HUDEP-2 (cell line): ENCODE measurements around the gene SRM.
"Not testable (repeated sequence)": the region's sequence is repeated elsewhere in the genome, so short reads cannot be mapped to it uniquely, and the experiment has no call there.

ENCODE experiments used
- DNase-seq, 76 experiments: peaks; one replicate each; lab custom pipeline; 2025; ENCODE audit not compliant: unreplicated experiment in 76 of 76; lab: John Stamatoyannopoulos, UW

The SRM gene

DNA sequence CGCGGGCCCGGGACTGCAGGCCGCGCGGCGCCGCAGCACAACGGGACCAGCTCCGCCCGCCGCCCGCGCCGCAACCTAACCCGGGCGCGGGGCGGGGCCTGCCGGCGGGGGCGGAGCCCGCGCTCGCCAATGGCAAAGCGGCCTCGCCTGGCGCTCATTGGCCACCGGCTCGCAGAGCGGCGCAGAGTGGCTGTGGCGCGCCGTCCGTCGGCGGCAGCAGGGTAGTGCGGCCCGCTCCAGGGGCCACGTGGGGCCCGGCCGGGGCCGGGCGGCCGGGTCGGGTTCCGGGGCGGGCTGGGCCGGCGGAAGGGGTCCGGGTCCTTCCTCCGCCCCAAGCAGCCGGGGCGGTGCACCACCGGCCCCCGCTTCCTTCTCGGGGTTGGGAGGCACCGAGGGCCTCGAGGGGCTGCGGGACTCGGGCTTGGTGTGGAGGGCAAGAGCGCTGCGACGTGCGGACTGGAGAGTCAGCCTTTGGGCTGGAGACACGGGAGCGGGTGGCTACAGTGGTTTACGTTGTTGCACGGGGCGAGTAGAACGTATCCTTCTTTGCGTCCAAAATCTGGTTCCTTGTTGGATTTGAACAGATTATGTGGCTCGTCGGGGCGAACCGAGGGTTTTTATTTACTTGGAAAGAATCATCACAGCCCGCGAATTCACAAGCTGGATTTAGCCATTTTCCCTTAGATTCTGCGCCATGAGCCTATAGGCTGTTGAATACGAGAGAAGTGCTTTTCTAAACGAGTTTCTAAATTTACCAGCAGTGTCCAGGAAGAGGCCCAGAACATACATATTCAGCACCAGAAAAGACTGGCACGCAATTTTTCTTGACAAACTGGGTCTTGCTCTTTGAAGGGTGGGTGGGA, at the start of gene SRM:
SRM (minus strand) TSS at position 51 of the 863 bp plus-strand sequence. CDS start 75 bp downstream, outside the sequence.
- DNase-seq, result peak in 73 of 76 experiments; percentile 21 to 93 (median 81)

DNA sequence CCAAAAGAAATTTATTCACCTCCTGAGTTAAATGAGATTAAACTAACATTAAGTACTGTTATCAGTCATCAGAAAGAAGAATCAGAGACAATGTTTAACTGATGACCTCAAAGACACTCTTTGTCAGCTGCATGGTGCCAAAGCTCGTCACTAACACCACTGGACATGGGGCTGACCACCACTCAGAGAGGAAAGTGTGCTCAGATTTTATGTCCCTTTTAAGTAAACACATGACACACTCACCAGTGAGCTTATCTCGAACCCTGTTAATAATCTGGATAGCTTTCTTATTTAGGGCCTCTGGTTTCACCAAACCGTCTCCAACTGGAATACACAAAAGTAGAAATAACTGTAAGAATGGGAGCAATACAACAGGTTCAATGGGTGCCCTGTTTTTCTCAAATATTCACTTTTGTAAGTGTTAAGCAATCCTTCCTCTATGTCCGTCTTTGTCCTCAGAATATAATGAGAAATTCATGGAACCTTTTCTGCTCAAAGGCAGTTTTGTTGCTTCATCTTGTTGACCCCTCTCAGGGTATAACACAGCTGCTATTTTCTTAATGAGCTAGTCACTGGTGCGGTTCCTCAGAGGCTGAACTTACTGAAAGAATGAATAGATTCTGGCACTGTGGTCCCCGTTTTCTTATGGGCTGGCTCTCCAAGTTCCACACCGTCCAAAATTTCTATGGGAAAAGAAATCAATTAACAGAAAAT, 49.4 kb upstream of the SRM start:
- DNase-seq, result no peak

DNA sequence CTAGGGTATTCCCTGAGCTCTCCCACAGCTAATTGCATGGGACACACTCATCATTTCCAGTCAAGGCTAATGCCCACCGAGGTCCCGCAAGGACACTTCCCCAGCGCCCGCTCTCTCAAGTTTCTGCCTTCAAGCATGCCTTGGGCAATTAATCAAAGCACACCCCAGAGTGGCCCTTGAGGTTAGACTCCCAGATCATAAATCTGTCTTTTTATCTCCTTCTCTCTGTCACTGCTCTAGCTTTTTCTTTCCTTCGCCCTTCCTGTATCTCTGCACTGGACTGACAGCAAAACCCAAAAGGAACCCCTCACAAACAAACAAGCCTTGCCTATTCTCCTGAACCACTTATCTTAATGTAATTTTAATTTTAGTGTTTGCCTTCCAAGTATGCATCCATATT, 47.8 kb upstream of the SRM start:
- DNase-seq, result no peak

DNA sequence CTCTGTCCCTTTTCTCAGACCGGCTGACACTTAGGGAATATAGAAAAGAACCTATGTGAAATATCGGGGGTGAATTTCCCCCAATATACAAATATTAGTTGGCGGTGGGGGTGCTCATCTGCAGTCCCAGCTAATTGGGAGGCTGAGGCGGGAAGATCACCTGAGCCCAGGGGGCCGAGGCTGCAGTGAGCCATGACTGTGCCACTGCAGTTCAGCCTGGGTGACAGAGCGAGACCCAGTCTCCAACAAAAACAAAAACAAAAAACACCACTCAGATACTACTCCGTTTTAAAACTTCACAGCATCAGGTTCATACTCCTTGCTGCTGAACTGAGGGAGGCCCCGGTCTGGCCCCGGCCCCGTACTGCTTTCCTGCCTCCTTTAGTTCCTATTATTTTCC, 45.8 kb upstream of the SRM start:
- no peak for DNase-seq

DNA sequence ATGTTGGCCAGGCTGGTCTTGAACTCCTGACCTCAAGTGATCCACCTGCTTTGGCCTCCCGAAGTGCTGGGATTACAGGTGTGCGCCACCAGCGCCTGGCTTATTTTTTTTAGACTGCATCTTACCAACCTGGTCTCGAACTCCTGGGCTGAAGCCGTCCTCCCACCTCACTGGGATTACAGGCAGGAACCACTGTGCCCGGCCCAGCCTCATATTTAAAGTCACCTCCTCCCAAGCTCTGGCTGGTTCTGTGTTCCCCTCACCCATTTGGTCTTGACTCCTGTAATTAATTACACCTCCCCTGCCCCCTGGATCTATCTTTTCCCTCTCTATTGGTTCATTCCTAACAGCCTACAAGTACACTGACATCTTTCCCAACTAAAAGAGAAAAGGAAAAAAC, 41.5 kb upstream of the SRM start:
- no peak for DNase-seq

DNA sequence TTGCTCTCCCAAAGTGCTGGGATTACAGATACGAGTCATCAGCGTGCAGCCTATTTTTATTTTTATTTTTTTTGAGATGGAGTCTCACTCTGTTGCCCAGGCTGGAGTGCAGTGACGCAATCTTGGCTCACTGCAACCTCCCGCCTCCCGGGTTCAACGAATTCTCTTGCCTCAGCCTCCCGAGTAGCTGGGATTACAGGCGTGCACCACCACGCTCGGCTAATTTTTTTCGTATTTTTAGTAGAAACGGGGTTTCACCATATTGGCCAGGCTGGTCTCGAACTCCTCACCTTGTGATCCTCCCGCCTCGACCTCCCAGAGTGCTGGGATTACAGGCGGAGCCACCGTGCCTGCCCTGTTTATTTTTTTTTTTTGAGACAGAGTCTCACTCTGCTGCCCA, 41.0 kb upstream of the SRM start:
- not testable (repeated sequence) for DNase-seq

DNA sequence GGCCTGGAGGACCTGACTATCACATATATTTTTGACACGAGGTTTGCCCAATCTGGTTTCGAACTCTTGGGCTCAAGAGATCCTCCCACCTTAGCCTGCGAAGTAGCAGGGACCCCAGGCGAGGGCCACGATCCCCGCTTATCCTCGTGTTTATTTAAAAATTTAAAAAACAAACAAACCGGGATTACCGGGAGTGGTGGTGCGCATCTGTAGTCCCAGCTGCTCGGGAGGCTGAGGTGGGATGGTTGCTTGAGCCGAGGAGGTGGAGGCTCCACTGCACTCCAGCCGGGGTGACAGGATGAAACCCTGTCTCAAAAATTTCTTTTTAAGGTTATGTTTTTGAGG, 40.3 kb upstream of the SRM start:
- DNase-seq, result no peak

DNA sequence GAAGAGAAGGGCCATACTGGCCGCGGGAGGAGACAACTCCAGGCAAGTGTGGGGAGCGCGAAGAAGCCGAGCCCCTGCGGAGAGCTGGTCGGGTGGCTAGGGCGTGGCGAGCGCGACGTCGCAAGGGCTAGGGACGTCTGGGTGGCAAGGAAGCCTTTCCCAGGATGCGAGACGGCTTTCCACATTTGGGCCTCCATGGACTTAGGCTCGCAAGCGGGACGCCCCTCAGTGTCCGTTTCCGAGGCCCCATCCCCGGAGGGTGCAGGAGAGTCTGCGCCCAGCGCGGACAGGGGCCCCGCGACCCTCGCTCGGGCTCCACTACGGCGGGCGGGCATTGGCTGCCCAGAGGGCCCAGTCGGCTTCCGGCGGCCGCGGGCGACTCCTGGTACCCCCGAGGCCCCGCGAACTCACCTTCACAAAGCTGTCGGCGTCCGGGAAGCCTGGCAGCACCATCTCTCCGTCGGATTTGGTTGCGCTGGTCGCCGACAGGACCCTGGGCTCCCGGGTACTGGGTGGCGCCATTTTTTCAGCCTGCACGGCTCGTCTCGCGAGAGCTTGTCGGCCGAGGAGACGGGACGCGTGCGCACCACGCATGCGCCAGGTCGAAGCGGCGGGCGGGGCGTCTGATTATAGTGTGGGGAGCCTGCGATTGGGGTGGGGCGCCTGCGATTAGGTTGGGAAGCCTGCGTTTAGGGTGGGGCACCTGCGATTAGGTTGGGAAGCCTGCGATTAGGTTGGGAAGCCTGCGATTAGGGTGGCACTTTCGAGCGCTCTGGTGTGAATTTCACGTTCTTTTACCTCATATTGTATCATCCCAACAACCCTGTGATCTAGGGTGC, 39.7 kb upstream of the SRM start, which contains the start of gene EXOSC10:
EXOSC10 (minus strand) TSS at position 560 of the 839 bp plus-strand sequence; CDS start at position 522, 38 bp downstream.
- DNase-seq, result peak in 75 of 76 experiments; percentile 27 to 95 (median 88)

DNA sequence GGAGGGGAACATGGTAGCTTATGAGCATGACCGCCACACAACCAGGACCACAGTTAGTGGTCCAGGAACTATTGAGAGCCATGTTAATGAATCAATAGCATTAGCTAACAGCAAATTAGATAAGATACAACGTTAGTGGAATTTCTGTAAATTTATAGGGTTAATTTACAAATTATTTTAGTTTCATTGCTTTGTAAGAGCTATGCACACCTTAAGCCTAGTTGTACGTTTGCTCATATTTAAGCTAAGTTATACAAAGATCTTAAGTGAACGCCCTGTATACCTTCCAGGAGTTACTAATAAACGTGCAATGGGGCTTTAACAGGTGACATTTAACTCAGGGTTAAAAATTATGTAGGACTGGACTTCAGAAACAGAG, 39.1 kb upstream of the SRM start:
- no peak for DNase-seq

DNA sequence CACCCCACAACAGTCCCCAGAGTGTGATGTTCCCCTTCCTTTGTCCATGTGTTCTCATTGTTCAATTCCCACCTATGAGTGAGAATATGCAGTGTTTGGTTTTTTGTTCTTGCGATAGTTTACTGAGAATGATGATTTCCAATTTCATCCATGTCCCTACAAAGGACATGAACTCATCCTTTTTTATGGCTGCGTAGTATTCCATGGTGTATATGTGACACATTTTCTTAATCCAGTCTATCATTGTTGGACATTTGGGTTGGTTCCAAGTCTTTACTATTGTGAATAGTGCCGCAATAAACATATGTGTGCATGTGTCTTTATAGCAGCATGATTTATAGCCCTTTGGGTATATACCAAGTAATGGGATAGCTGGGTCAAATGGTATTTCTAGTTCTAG, 24.0 kb upstream of the SRM start:
- DNase-seq, result not testable (repeated sequence)

DNA sequence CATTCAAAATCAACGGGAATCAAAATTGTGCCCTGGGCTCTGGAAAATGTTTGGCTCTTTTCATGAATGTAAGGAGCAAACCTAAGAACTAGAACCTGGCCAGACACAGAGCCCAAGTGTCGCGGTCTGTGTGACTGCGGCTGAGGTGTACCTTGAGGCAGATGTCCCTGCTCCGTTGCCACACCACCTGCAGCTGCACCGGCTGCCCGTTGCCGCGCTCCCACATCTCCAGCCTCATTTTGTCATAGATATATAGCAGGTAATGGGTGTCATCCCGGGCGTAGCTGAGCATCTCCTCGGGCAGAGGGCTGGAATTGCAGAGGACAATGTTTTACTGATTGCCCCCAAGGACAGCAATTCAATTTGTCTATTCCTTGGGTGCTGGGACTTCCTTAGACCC, 21.1 kb upstream of the SRM start:
- no peak for DNase-seq

DNA sequence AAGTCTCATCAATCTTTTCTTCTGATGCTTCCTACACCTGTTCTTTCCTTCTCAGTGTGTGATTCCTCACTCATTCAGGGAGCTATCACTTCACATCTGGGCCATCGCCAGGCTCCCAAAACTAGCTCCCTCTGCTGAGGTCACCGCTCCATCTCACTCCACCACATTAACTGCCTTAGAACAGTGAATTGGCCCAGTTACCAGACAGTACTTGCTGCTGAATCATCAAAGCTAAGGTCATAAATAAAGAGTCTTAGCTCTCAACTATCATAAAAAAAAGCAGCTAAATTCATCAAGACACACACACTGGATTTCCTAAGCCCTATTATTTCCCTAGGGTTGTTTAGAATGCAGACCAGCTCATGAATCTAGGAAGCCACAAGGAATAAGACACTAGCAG, 18.8 kb upstream of the SRM start:
- DNase-seq, result no peak

DNA sequence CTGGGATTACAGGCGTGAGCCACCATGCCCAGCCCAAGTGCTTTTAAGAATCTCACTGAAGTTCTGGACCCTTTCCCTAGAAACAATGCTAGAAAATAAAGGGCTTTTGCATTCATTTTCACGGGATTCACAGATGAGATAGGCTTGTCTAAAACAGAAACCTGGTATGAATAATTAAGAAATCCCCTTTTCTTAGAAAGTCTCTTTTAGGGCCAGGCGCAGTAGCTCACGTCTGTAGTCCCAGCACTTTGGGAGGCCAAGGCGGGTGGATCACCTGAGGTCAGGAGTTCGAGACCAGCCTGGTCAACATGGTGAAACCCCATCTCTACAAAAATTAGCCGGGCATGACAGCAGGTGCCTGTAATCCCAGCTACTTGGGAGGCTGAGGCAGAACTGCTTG, 13.6 kb upstream of the SRM start:
- not testable (repeated sequence) for DNase-seq

DNA sequence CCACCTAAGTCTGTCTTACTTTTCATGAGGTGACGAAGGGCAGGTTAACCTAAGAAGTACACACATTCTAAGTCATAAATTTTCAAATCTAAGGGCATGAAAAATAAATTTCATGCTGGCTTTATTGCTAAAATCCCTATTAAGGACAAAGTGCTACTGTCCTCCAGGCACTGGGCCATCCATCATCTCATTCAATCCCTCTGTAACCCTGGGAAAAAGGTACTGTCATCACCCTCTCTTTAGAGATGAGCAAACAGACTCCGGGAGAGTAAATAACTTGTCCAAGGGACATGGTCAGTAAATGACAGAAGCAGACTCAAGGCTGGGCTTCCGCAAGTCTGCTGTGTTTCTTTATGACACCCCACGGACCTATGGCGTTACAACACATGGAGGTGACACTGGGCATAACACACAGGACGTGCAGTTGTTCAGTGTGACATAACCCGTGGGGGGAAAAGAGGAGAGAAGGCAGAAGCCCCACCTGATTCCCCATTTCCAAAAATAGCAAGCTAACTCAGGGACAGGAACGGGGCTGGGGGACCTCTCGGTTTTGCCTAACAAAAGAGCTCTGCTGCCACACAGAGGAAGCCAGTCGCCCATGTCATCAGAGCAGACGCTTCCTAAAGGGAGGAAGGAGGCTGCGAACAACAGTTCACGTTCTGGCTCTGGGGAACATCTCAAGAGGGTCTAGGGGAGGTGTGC, 12.5 kb upstream of the SRM start:
- no peak for DNase-seq

DNA sequence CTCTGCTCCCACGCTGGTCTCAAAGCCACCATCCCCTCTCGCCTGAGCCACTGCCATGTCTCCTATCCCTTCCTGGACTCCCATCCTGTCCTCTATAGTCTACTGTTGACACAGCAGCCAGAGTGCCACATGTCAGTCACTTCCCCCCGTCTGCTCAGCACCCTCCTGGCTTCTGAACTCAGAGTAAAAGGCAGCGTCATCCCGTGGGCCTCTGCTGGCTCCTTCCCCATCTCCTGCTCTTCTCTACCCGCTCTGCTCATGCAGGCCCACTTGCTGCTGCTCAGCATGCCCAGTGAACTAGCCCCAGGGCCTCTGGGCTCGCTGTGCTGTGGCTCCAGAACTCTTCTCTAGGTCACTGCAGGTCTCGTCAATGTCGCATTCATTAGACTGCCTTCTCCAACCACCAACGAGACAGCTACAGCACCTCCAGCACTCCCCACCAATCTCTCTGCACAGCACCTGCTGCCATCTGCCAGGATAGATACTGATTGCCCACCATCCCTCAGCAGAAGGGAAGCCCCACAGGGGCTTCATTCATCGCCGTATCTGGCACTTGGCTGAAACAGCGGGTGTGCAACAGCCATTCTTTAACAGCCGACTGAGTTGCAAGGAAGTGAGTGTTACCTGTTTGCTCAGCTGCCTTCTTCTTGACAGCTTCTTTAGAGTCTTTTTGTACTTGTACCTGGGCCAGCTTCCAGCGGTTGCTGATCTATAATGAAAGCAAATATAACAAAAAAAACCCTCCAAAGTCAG, 11.8 kb upstream of the SRM start:
- no peak for DNase-seq

DNA sequence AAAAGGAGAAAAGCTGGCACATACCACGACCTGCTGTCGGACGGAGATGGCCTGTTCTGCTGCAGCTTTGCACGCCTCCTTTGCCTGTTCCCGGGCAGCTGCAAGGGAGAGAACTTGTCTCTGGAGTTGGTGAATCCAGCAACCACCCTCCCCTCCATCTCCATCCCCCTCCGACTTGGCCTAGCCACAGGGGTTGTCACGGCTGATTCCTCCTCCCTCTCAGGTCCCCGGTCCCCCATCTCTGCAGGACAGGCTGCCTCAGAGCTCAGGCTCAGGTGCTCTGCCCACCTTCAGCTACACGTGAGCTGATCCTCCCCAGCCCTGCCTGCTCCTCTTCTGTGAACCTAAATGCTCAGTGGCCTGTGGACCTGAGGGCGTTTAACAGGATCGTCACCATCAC, 11.1 kb upstream of the SRM start:
- no peak for DNase-seq

DNA sequence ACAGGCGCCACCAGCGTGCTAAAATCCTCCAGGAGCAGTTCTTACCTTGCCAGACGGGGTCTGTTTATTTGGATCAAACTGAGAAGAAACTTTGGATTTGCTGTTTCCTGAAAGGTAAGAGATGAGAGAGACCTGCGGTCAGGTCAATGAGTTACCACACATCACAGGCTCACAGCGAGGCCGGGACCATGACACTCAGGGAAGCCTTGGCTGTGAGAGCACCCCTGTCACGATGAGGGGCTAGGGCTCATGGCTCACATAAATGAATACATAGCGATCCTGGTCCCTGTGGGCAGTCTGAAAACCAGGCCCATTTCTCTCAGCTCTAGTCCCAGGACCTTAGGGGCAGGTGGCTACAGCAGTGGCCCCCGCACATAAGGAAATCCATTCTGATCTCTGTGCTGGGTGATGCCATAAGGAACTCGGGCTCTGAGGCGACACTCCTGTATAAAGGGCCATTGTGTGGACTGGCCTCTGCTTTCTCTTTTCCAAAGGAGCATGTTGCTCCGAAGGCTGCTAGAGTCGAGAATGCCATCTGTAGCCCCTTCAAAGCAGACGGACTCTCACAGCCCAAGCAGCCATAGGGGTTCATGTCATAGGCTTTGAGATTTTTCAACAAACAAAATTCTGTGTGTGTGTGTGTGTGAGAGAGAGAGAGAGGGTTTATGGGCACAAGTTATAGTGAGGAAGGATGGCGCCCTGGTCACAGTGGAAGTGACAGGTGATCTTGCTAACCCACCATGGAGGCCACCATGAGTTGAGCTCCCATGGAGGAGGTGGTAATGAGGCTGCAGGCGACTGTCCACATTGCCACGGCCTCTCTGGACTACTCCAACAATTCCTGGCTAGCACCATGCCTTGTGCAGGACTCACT, 9.0 kb upstream of the SRM start:
- no peak for DNase-seq

DNA sequence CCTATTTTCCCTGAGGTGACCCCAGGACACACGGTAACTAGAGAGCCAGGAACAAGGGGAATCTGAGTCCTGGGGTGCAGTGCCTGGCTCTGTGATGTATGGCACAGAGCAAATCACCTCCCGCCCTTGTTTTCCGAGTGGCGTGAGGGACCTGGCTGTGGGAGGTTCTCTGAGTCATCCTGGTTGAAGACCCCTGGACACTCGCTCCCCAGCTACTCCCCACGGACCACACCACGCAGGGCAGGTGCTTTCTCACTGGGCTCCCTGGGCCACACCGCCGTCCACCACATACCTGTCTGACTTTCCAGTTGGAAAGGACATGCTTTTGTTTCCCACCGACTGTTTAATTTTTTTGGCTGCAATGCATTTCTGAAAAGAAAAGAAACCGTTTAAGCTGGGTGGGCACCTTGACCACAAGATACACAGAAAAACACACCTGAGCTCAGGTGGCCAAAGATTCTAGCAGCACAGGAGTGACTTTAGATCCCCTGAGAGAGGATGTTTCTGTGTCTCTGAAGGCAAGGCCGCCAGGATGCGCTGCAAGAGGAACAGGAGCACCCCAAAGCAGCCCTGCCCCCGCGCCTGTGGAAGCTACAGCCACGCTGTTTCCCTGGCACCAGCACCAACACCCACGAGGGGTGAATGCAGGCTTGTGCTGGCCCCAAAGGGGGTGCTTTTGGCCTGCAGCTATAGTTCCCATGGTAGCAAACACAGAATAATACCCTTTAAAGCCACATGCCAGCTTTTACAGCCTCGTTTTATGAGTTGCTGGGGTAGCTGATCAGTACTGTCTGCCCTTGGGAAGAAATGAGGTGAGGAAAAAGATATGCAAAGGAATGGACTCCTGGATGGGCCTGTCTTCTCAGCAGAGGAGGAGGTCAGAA, 8.1 kb upstream of the SRM start:
- DNase-seq, result no peak
